GM13976 (cell line): ENCODE results near the gene MAEA.

Experiments used
- DNase-seq: peaks from one replicate; pipeline ENCODE4 v3.0.0; 2012; ENCODE audit warnings: low spot score
- in situ Hi-C: fragments of 300-500 bp; cut with MboI; formaldehyde crosslinking; loops from one replicate; pipeline ENCODE4 v1.12.0; 2022; ENCODE audit warnings: low sequenced_read_pairs, mixed read lengths, inconsistent platforms; ENCODE audit not compliant: unreplicated experiment
- TF ChIP-seq, protein P1 (sequence below): IDR thresholded peaks from 2 replicates; pipeline ENCODE4 v1.5.1; 2012; ENCODE audit warnings: borderline replicate concordance, mild to moderate bottlenecking; ENCODE audit not compliant: insufficient read depth; ENCODE audit errors: extremely low read depth, missing control alignments, control extremely low read depth

The MAEA gene

GRCh38 chr4:1326751-1327525 lies 37.2 kb downstream of the MAEA start:
- in situ Hi-C loops: no loop called here
- TF ChIP-seq, protein P1, sequence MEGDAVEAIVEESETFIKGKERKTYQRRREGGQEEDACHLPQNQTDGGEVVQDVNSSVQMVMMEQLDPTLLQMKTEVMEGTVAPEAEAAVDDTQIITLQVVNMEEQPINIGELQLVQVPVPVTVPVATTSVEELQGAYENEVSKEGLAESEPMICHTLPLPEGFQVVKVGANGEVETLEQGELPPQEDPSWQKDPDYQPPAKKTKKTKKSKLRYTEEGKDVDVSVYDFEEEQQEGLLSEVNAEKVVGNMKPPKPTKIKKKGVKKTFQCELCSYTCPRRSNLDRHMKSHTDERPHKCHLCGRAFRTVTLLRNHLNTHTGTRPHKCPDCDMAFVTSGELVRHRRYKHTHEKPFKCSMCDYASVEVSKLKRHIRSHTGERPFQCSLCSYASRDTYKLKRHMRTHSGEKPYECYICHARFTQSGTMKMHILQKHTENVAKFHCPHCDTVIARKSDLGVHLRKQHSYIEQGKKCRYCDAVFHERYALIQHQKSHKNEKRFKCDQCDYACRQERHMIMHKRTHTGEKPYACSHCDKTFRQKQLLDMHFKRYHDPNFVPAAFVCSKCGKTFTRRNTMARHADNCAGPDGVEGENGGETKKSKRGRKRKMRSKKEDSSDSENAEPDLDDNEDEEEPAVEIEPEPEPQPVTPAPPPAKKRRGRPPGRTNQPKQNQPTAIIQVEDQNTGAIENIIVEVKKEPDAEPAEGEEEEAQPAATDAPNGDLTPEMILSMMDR: no peak
- no peak for DNase-seq

DNA sequence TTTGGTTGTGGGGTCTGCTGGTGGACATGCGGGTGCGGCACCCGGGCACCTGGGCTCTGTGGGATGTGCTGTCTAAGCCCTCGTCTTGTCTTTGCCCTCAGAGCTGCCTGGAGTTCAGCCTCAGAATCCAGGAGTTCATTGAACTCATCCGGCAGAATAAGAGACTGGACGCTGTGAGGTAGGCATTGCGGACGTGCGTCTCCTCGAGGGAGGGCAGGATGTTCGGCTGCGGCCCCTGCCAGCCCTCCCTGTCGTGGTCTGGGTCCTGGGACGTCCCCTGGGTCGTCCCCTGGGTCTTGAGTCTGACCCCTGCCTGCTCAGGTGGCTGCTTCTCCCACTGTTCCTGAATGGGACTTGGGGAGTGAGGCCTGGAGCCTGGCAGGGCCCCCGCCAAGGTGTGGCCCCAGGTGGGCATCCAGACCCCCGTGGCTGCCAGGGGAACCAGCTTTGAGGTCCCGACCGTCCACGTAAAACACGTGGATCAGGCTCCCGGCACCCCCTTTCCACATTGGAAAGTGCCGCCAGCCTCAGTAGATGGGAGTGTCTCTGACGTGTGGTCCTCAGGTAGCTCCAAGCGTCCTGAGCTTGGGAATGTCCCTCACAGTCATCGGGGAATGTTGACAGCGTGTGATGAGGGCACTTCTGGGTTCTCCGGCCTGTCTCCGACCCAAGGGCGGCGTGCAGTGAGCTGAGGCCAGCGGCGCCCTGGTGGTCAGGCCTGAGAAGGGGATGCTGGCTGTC lies 38.0 kb downstream of the MAEA start:
- in situ Hi-C loops: no loop called here
- no peak for DNase-seq
- TF ChIP-seq, protein P1: no peak

GRCh38 chr4:1328267-1329155 lies 38.8 kb downstream of the MAEA start:
- DNase-seq: no peak
- TF ChIP-seq, protein P1: no peak
- in situ Hi-C loops: no loop called here

- TF ChIP-seq, protein P1: no peak
- DNase-seq: no peak
- in situ Hi-C loops: no loop called here
These were observed 40.0 kb downstream of the MAEA start for GRCh38 chr4:1329408-1330371.

- TF ChIP-seq, protein P1: no peak
- DNase-seq: no peak
- in situ Hi-C loops: no loop called here
These were observed 41.3 kb downstream of the MAEA start for GRCh38 chr4:1330761-1331590.
